GM12878 (cell line): Measurements from ENCODE around the gene COL4A3.

ENCODE experiments used
- BCL3 ChIP-seq: IDR thresholded peaks from 2 replicates; pipeline ENCODE4 v1.6.1; 2011; ENCODE audit warnings: borderline replicate concordance, low read depth, mild to moderate bottlenecking, moderate library complexity, low read length; ENCODE audit not compliant: insufficient read depth, poor library complexity, severe bottlenecking
- CBFB ChIP-seq: IDR thresholded peaks from 2 replicates; pipeline ENCODE4 v1.6.1; 2016; ENCODE audit warnings: antibody characterized with exemption, low read depth
- CTCF ChIP-seq, 3 experiments: IDR thresholded peaks in 2 of 3; conservative IDR thresholded peaks in 1 of 3; 2 replicates each; pipeline ENCODE4 v1.5.1; 2011; ENCODE audit warnings: low read depth in 3 of 3, low read length in 3 of 3, mild to moderate bottlenecking in 3 of 3, control low read depth in 2 of 3, moderate library complexity in 2 of 3, inconsistent platforms in 1 of 3, mixed read lengths in 1 of 3; ENCODE audit not compliant: control insufficient read depth in 2 of 3, insufficient read depth in 1 of 3; ENCODE audit errors: extremely low read depth in 1 of 3
- FOS ChIP-seq: IDR thresholded peaks from 3 replicates; pipeline ENCODE4 v1.6.1; 2011; ENCODE audit warnings: borderline replicate concordance; ENCODE audit not compliant: insufficient read length; ENCODE audit errors: extremely low read depth
- MYC ChIP-seq: IDR thresholded peaks from 2 replicates; pipeline ENCODE4 v1.6.1; 2011; ENCODE audit warnings: mild to moderate bottlenecking, low read length, moderate library complexity, inconsistent platforms; ENCODE audit not compliant: insufficient read depth, insufficient replicate concordance, insufficient read length, severe bottlenecking
- POLR2A ChIP-seq: IDR thresholded peaks from 2 replicates; pipeline ENCODE4 v1.6.1; 2011; ENCODE audit warnings: low read depth, mild to moderate bottlenecking, low read length
- POLR2AphosphoS5 ChIP-seq: IDR thresholded peaks from 2 replicates; pipeline ENCODE4 v1.6.1; 2011; ENCODE audit warnings: mild to moderate bottlenecking, low read length, inconsistent platforms
- RCOR1 ChIP-seq: conservative IDR thresholded peaks from 2 replicates; pipeline ENCODE4 v1.6.1; 2012; ENCODE audit warnings: low read depth, low read length, improper control_type of control experiment
- SKIL ChIP-seq: fragments of 450-650 bp; IDR thresholded peaks from 2 replicates; pipeline ENCODE4 v1.6.1; 2017; ENCODE audit warnings: mild to moderate bottlenecking, low read depth, inconsistent platforms; ENCODE audit not compliant: poor library complexity, severe bottlenecking
- SUZ12 ChIP-seq: fragments of 200-600 bp; sonication (generic); IDR thresholded peaks from one replicate; pipeline ENCODE4 v1.6.1; 2018; ENCODE audit warnings: antibody characterized with exemption, mild to moderate bottlenecking; ENCODE audit not compliant: unreplicated experiment
- YY1 ChIP-seq: IDR thresholded peaks from 2 replicates; pipeline ENCODE4 v1.6.1; 2011; ENCODE audit warnings: low read depth, mild to moderate bottlenecking, low read length

GRCh38 chr2:227234429-227234828 lies 70.0 kb downstream of the COL4A3 start:
- TF ChIP-seq POLR2AphosphoS5, result no peak
- TF ChIP-seq RCOR1, result no peak
- TF ChIP-seq CTCF (IDR thresholded peaks at IDR 0.05 in 2 of 3, conservative IDR thresholded peaks at IDR 0.05 in 1 of 3; ENCODE audit: control insufficient read depth in 2 of 3, extremely low read depth in 1 of 3, insufficient read depth in 1 of 3, low read depth in 3 of 3, low read length in 3 of 3), result no peak
- no peak for TF ChIP-seq YY1
- TF ChIP-seq POLR2A, result no peak
- no peak for TF ChIP-seq SKIL
- TF ChIP-seq MYC, result no peak
- no peak for TF ChIP-seq FOS
- TF ChIP-seq SUZ12, result no peak
- TF ChIP-seq BCL3, result no peak
- no peak for TF ChIP-seq CBFB
